GM12878 (cell line): ENCODE data around the gene TLCD3B. TPM values are rescaled to one million over a fixed set of nuclear protein-coding genes. Genes with fewer than 3 reads are reported as not detected.

ENCODE experiments used
- ATAC-seq: fragments of 200-7000 bp; cut with Tn5 transposase; 3 replicates; pipeline ENCODE4 v1.9.1; 2020; ENCODE audit warnings: mild to moderate bottlenecking, moderate library complexity
- Bru-seq: library from RNA; stranded (reverse); fragments of 400-500 nt; gene quantifications from one replicate; lab custom pipeline; 2021; lab: Mats Ljungman, UMichigan
- BruChase-seq, 2 experiments: library from RNA; stranded (reverse); fragments of 400-500 nt; gene quantifications; one replicate each; lab custom pipeline; 2021; lab: Mats Ljungman, UMichigan
- BruUV-seq: library from RNA; stranded (reverse); fragments of 400-500 nt; replicated peaks from 2 replicates; lab custom pipeline; 2021; lab: Mats Ljungman, UMichigan
- CTCF ChIA-PET: fragments of 300-600 bp; sonication (Branson Sonifier 250); formaldehyde crosslinking; extraction: SDS; loops from one replicate; lab custom pipeline; 2021; ENCODE audit warnings: inconsistent platforms; lab: Yijun Ruan, JAX
- POLR2A ChIA-PET: fragments of 350-600 bp; formaldehyde crosslinking; extraction: SDS; loops from one replicate; lab custom pipeline; 2021; ENCODE audit warnings: inconsistent platforms; lab: Charles Lee
- RAD21 ChIA-PET: fragments of 300-600 bp; sonication (Branson Sonifier 250); formaldehyde crosslinking; loops from one replicate; lab custom pipeline; 2023; ENCODE audit warnings: antibody characterized with exemption; ENCODE audit not compliant: unreplicated experiment; lab: Charles Lee
- SMC1A ChIA-PET: fragments of 300-600 bp; sonication (Branson Sonifier 250); formaldehyde crosslinking; loops from one replicate; lab custom pipeline; 2023; ENCODE audit not compliant: unreplicated experiment, uncharacterized antibody; lab: Charles Lee
- DNase-seq: peaks from one replicate; pipeline ENCODE4 v3.0.0-alpha.2; 2011; ENCODE audit warnings: low read depth, low spot score
- FAIRE-seq: peaks from 3 replicates; lab custom pipeline; 2011; peaks lifted over from hg19 to GRCh38; lab: Jason Lieb, UNC
- H2AFZ ChIP-seq: 2 replicates; pipeline ENCODE4 v1.6.0; 2011; ENCODE audit warnings: low read depth, low read length, control low read depth; ENCODE audit not compliant: control insufficient read depth
- H3K27ac ChIP-seq: 2 replicates; pipeline ENCODE4 v1.5.1; 2011; ENCODE audit warnings: control low read depth; ENCODE audit not compliant: control insufficient read depth, insufficient read depth
- H3K27me3 ChIP-seq, 2 experiments: replicated peaks in 1 of 2; 2 replicates each; pipeline versions ENCODE4 v1.6.0 to v1.6.1; 2011; ENCODE audit warnings: low read length in 1 of 2; ENCODE audit not compliant: control insufficient read depth in 2 of 2, insufficient read depth in 2 of 2
- H3K36me3 ChIP-seq, 2 experiments: 2 replicates each; pipeline ENCODE4 v1.5.1; 2011; ENCODE audit warnings: low read length in 1 of 2; ENCODE audit not compliant: control insufficient read depth in 2 of 2, insufficient read depth in 2 of 2
- H3K4me1 ChIP-seq: 2 replicates; pipeline ENCODE4 v1.6.1; 2011; ENCODE audit warnings: mild to moderate bottlenecking, low read length, moderate library complexity, mixed read lengths; ENCODE audit not compliant: control insufficient read depth, insufficient read depth
- H3K4me2 ChIP-seq: 2 replicates; pipeline ENCODE4 v1.6.0; 2011; ENCODE audit warnings: control low read depth; ENCODE audit not compliant: control insufficient read depth, insufficient read depth
- H3K4me3 ChIP-seq: fragments of 200-600 bp; sonication (generic); 2 replicates; pipeline ENCODE4 v1.5.1; 2016
- H3K79me2 ChIP-seq: 2 replicates; pipeline ENCODE4 v1.6.0; 2011; ENCODE audit warnings: low read length; ENCODE audit not compliant: control insufficient read depth, insufficient read depth
- H3K9ac ChIP-seq: 2 replicates; pipeline ENCODE4 v1.8.0; 2011; ENCODE audit warnings: low read length, control low read depth, mixed read lengths; ENCODE audit not compliant: control insufficient read depth, insufficient read depth
- H3K9me3 ChIP-seq: replicated peaks from 3 replicates; pipeline ENCODE4 v1.5.1; 2011; ENCODE audit warnings: mild to moderate bottlenecking, low read length; ENCODE audit not compliant: control insufficient read depth, insufficient read depth
- H4K20me1 ChIP-seq: 2 replicates; pipeline ENCODE4 v1.6.0; 2011; ENCODE audit not compliant: control insufficient read depth, insufficient read depth
- BCL3 ChIP-seq: IDR thresholded peaks from 2 replicates; pipeline ENCODE4 v1.6.1; 2011; ENCODE audit warnings: borderline replicate concordance, low read depth, mild to moderate bottlenecking, moderate library complexity, low read length; ENCODE audit not compliant: insufficient read depth, poor library complexity, severe bottlenecking
- CBX5 ChIP-seq: sonication (generic); IDR thresholded peaks from 2 replicates; pipeline ENCODE4 v1.6.1; 2016; ENCODE audit warnings: low read depth, moderate library complexity, mild to moderate bottlenecking, inconsistent platforms
- CHD4 ChIP-seq: fragments of 200-600 bp; sonication (generic); IDR thresholded peaks from 2 replicates; pipeline ENCODE4 v1.6.1; 2016; ENCODE audit warnings: mild to moderate bottlenecking
- GATAD2B ChIP-seq: fragments of 450-650 bp; conservative IDR thresholded peaks from 2 replicates; pipeline ENCODE4 v1.6.1; 2017; ENCODE audit warnings: low read depth, mild to moderate bottlenecking, moderate library complexity
- HDAC2 ChIP-seq: fragments of 200-600 bp; sonication (generic); IDR thresholded peaks from 2 replicates; pipeline ENCODE4 v1.6.1; 2017
- MEF2B ChIP-seq: fragments of 450-650 bp; IDR thresholded peaks from 2 replicates; pipeline ENCODE4 v1.6.1; 2018; ENCODE audit warnings: mild to moderate bottlenecking, moderate library complexity; ENCODE audit not compliant: partially characterized antibody, poor library complexity, severe bottlenecking
- NFIC ChIP-seq: IDR thresholded peaks from 2 replicates; pipeline ENCODE4 v1.6.1; 2012; ENCODE audit warnings: low read depth, mild to moderate bottlenecking, inconsistent platforms, low read length, moderate library complexity
- PML ChIP-seq: IDR thresholded peaks from 2 replicates; pipeline ENCODE4 v1.6.1; 2012; ENCODE audit warnings: low read length, inconsistent platforms
- RBBP5 ChIP-seq: fragments of 200-600 bp; sonication (generic); conservative IDR thresholded peaks from 2 replicates; pipeline ENCODE4 v1.6.1; 2016
- SRF ChIP-seq, 2 experiments: IDR thresholded peaks; 2 replicates each; pipeline ENCODE4 v1.6.1; 2011; ENCODE audit warnings: low read depth in 2 of 2, low read length in 2 of 2, mild to moderate bottlenecking in 1 of 2, moderate library complexity in 1 of 2
- WRNIP1 ChIP-seq: IDR thresholded peaks from 2 replicates; pipeline ENCODE4 v1.6.1; 2011; ENCODE audit warnings: low read depth, low read length, improper control_type of control experiment, borderline replicate concordance
- WGBS: methylation state at CpG from one replicate; pipeline ENCODE4 v1.1.6; 2016; ENCODE audit warnings: low lambda C conversion rate; ENCODE audit not compliant: insufficient replicate concordance, insufficient coverage; ENCODE audit errors: missing lambda C conversion rate; 5-methylcytosine and 5-hydroxymethylcytosine counted together
- in situ Hi-C: fragments of 300-500 bp; cut with MboI; formaldehyde crosslinking; loops from 9 replicates; pipeline ENCODE4 v1.14.3; 2018; ENCODE audit warnings: mixed read lengths
- intact Hi-C: fragments of 100-400 bp; cut with micrococcal nuclease; formaldehyde crosslinking; loops from one replicate; pipeline ENCODE4 v1.14.2; 2022; ENCODE audit not compliant: unreplicated experiment
- long read RNA-seq, 2 experiments: library from polyadenylated mRNA; unstranded; transcript quantifications; one replicate each; pipeline ENCODE4 v2.0.0, GENCODE V29; 2019 to 2020
- polyA minus RNA-seq, 3 experiments: library from RNA; depleted of rRNA, polyadenylated mRNA; stranded (reverse); fragments of >200 nt; gene quantifications; 2 replicates each; pipeline ENCODE4 v1.2.3, GENCODE V29; 2011
- polyA plus RNA-seq, 11 experiments: library from polyadenylated mRNA; depleted of rRNA in 4 of 11; unstranded in 6 of 11; stranded (reverse) in 5 of 11; fragments of >200 nt; fragmentation: Nextera tagmentation in 4 of 11; fragmentation: Illumina TruSeq in 1 of 11; extraction: Ambion mirVana in 4 of 11; extraction: Trizol in 1 of 11; gene quantifications; 1 replicate in 1 of 11; 2 replicates in 10 of 11; pipeline versions ENCODE4 v1.2.1 to v1.2.3, GENCODE V29; 2011 to 2016; ENCODE audit warnings: inconsistent platforms in 2 of 11, missing spikeins in 2 of 11, low read depth in 1 of 11
- total RNA-seq, 4 experiments: library from RNA; depleted of rRNA in 3 of 4; stranded (reverse); fragments of >200 nt in 3 of 4; fragmentation: Illumina TruSeq in 1 of 4; extraction: Trizol in 1 of 4; gene quantifications; 2 replicates each; pipeline versions ENCODE4 v1.2.1 to v1.2.3, GENCODE V29; 2013 to 2021
- TF ChIP-seq, protein P1 (sequence below): IDR thresholded peaks from 2 replicates; pipeline ENCODE4 v1.6.1; 2011; ENCODE audit warnings: low read depth, mild to moderate bottlenecking, low read length, moderate library complexity, borderline replicate concordance; ENCODE audit errors: extremely low read depth

TLCD3B gene
- total RNA-seq (2013; cell fraction: nucleolus; rRNA removed) = 0.76 TPM in 1 of 2 replicates, not detected in the other
- total RNA-seq (2014; rRNA removed) = 0.22 TPM in 1 of 2 replicates, not detected in the other
- 0.13 TPM in 1 of 2 replicates, not detected in the other for total RNA-seq (2014; rRNA removed; fragmentation: Illumina TruSeq; extraction: Trizol)
- 0.29 and 0.51 TPM in 2 replicates for total RNA-seq (2021)
- polyA plus RNA-seq (2011; ENCODE audit: low read depth) = 0.29 TPM
- 0.08 and 0.12 TPM in 2 replicates for polyA plus RNA-seq (2011; rRNA removed)
- polyA plus RNA-seq (2011; cell fraction: cytosol; rRNA removed) = 0.10 and 0.20 TPM in 2 replicates
- 1.4 and 1.6 TPM in 2 replicates for polyA plus RNA-seq (2011; cell fraction: nucleus; rRNA removed)
- 0.43 and 0.46 TPM in 2 replicates for polyA plus RNA-seq (2012)
- polyA plus RNA-seq (2014; fragmentation: Illumina TruSeq; extraction: Trizol) = 0.35 TPM in 1 of 2 replicates, not detected in the other
- polyA plus RNA-seq (2014; fragmentation: Nextera tagmentation; extraction: Ambion mirVana) = under 1 TPM in 1 of 2 experiments, not detected in 1; 0.05 TPM
- polyA plus RNA-seq (2014; rRNA removed) = 0.22 and 0.28 TPM in 2 replicates
- polyA plus RNA-seq (2016; fragmentation: Nextera tagmentation; extraction: Ambion mirVana) = not detected
- polyA minus RNA-seq (2011; rRNA and poly(A)+ RNA removed) = 0.26 and 0.29 TPM in 2 replicates
- polyA minus RNA-seq (2011; cell fraction: cytosol; rRNA and poly(A)+ RNA removed) = not detected in 2 replicates
- not detected in 2 replicates for polyA minus RNA-seq (2011; cell fraction: nucleus; rRNA and poly(A)+ RNA removed)
- percentile 22 among the genes with signal in this experiment for Bru-seq, nascent RNA
- BruChase-seq, experiment 1, labeled RNA remaining after a 6-hour chase = percentile 14 among the genes with signal in this experiment
- BruChase-seq, experiment 2, labeled RNA remaining after a 2-hour chase = percentile 18 among the genes with signal in this experiment
- long read RNA-seq, experiment 1 = 0 reads
- long read RNA-seq, experiment 2 = 0 reads

DNA sequence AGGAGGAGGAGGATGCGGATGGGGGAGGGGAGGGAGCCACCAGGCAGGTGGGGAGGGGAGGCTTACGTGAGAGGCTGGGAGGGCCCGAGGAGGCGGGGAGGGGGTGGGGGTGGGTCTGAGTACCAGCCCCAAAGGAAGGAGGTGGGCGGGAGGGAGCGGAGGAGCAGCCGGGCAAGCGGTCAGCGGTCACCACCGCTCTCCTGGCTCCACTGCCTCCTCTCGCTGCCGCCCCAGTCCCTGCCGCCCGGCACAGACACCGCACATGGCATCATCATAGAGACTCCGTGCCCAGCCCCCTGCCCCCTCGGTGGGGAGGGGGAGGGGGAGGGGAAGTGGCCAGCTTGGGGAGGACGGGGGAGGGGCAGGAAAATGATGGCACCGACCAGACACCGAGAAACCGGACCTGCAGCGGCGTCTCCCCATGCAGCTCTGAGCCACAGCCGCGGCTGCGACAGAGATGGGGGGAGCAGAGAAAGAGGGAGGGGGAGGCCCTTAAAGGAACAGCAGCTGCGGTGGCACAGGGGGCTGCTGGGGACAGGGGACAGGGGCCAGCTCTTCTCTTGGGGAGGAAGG, at the start of gene TLCD3B:
Gene TLCD3B, minus strand, starts transcription at position 431 of the 573 bp plus-strand sequence. CDS start 744 bp downstream, outside the sequence.
- Histone ChIP-seq H3K9ac (no peak within 1 kb of the TSS), H2AFZ (no peak within 1 kb of the TSS), H4K20me1 (no peaks in the 10 kb centered on the region; the same call in 1 of the 2 replicates), H3K79me2 (no peaks in the 10 kb centered on the region), H3K4me2 (no peak within 1 kb of the TSS), H3K27ac (no peak within 1 kb of the TSS), H3K4me1 (peaks cover 13% of the 10 kb centered on the region), H3K9me3 (no peaks in the 10 kb centered on the region), H3K36me3 (no peaks in the 10 kb centered on the region), H3K4me3 (no peak within 1 kb of the TSS), H3K27me3 (peaks cover 6 to 14% of the 10 kb centered on the region in 2 experiments; a peak in 3 of 4 replicates)
- in situ Hi-C loops (no loop called here), intact Hi-C loops (no loop called here)
- FAIRE-seq (no peak), ATAC-seq (no peak), DNase-seq (no peak)
- 15% methylated on average over 4 of the region's 27 CpGs for WGBS
- ChIA-PET CTCF (interaction anchor here (0.6 to 2.2 kb wide), 6 partner anchors 12 to 183 kb away, joined by 3 to 19 read pairs (median 6); partner anchors contain the start of gene SEZ6L2), RAD21 (interaction anchor here (1.9 to 2.7 kb wide), 2 partner anchors 12 to 18 kb away, joined by 6 to 9 read pairs; no protein-coding TSS in a partner anchor), POLR2A (interaction anchor here (0.5 to 0.6 kb wide), 2 partner anchors 26 to 927 kb away, joined by 4 to 5 read pairs; no protein-coding TSS in a partner anchor), SMC1A (interaction anchor here (1.3 kb wide), 1 partner anchor 24 kb away, joined by 4 read pairs; no protein-coding TSS in a partner anchor)
- TF ChIP-seq GATAD2B (no peak), MEF2B (no peak), CBX5 (no peak), BCL3 (no peak), PML (no peak), HDAC2 (no peak), CHD4 (no peak), RBBP5 (no peak), SRF (IDR thresholded peaks at IDR 0.05; ENCODE audit: low read depth in 2 of 2, low read length in 2 of 2) (no peak), WRNIP1 (no peak), NFIC (no peak)
- TF ChIP-seq, protein P1, sequence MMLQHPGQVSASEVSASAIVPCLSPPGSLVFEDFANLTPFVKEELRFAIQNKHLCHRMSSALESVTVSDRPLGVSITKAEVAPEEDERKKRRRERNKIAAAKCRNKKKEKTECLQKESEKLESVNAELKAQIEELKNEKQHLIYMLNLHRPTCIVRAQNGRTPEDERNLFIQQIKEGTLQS = no peak
- no TSS peak for BruUV-seq
